ENCODE results near the gene CDC20. TPM values are rescaled to one million over a fixed set of nuclear protein-coding genes. Genes with fewer than 3 reads are reported as not detected.

The CDC20 gene
- polyA plus RNA-seq, 1 of the 3 experiments (the other 2 are of a cell fraction) = 82.7 TPM

DNA sequence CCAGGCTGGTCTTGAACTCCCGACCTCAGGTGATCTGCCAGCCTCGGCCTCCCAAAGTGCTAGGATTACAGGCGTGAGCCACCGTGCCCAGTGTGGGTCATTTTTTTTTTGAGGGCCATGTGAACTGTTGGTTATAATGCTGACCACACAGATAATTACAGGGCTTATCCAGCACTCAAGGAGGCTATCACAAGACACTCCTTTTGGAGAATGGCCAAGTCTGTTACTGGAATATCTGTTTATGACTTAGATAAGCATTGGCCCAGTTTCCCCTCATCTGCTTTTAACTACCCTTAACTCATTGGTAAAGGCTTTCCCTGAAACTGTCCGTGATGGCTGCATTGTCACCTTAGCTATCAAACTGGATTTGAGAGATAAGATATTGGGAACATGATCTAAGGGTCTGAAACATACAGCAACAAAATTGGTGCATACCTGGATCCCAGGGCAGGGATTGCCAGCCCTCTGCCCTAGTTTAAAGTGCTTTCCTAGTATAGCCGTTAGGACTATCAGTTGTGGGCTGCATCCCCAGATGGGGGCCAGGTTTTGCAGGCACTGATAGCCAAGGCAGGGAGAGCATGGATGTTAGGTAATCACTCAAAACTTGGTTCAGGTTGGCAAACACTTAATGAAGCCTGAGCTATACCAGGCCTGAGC lies 46.6 kb downstream of the CDC20 start (continued):
- TF ChIP-seq NFIC (IDR thresholded peaks at IDR 0.05; ENCODE audit: borderline replicate concordance) (no peak), EP300 (IDR thresholded peaks at IDR 0.05; ENCODE audit: borderline replicate concordance in 1 of 2, low read depth in 1 of 2, low read length in 1 of 2) (no peak)

DNA sequence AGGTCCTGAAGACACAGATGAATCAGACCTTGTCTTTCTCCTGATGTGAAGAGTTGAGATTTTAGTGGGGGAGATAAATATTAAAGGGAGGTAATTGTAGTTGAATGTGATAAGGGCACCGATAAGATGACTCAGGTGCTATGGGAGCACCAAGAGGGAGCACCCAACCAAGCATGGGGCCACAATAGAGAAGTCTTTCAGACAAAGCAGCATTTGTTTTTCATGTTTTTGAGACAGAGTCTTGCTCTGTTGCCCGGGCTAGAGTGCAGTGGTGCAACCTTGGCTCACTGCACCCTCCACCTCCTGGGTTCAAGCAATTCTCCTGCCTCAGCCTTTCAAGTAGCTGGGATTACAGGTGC lies 47.1 kb downstream of the CDC20 start:
- ChIA-PET CTCF (interaction anchor here (1.0 to 1.3 kb wide), 3 partner anchors 9 to 179 kb away, joined by 3 to 5 read pairs (median 3); no protein-coding TSS in a partner anchor), POLR2A (no interaction called here)
- H4K20me1 ChIP-seq (ENCODE audit: insufficient read depth) = no peaks in the 10 kb centered on the region
- no peak overlapping the region for H2AFZ ChIP-seq (ENCODE audit: low read depth)
- TF ChIP-seq, protein P1, sequence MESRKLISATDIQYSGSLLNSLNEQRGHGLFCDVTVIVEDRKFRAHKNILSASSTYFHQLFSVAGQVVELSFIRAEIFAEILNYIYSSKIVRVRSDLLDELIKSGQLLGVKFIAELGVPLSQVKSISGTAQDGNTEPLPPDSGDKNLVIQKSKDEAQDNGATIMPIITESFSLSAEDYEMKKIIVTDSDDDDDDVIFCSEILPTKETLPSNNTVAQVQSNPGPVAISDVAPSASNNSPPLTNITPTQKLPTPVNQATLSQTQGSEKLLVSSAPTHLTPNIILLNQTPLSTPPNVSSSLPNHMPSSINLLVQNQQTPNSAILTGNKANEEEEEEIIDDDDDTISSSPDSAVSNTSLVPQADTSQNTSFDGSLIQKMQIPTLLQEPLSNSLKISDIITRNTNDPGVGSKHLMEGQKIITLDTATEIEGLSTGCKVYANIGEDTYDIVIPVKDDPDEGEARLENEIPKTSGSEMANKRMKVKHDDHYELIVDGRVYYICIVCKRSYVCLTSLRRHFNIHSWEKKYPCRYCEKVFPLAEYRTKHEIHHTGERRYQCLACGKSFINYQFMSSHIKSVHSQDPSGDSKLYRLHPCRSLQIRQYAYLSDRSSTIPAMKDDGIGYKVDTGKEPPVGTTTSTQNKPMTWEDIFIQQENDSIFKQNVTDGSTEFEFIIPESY (IDR thresholded peaks at IDR 0.05; ENCODE audit: borderline replicate concordance, low read depth) = no peak
- TF ChIP-seq, protein P2, sequence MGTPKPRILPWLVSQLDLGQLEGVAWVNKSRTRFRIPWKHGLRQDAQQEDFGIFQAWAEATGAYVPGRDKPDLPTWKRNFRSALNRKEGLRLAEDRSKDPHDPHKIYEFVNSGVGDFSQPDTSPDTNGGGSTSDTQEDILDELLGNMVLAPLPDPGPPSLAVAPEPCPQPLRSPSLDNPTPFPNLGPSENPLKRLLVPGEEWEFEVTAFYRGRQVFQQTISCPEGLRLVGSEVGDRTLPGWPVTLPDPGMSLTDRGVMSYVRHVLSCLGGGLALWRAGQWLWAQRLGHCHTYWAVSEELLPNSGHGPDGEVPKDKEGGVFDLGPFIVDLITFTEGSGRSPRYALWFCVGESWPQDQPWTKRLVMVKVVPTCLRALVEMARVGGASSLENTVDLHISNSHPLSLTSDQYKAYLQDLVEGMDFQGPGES (IDR thresholded peaks at IDR 0.05; ENCODE audit: low read depth, low read length) = no peak
- TF ChIP-seq NFIC (IDR thresholded peaks at IDR 0.05; ENCODE audit: borderline replicate concordance) (no peak), EP300 (IDR thresholded peaks at IDR 0.05; ENCODE audit: borderline replicate concordance in 1 of 2, low read depth in 1 of 2, low read length in 1 of 2) (no peak)
- TF ChIP-seq, protein P3, sequence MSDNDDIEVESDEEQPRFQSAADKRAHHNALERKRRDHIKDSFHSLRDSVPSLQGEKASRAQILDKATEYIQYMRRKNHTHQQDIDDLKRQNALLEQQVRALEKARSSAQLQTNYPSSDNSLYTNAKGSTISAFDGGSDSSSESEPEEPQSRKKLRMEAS (IDR thresholded peaks at IDR 0.05; ENCODE audit: low read depth) = no peak
- 92% methylated on average over 2 of the region's 2 CpGs for WGBS (ENCODE audit: low lambda C conversion rate)
- H3K4me3 ChIP-seq (ENCODE audit: low read depth in 2 of 2, low read length in 1 of 2) = no peak overlapping the region
- H3K4me2 ChIP-seq = no peak overlapping the region
- H3K9me3 ChIP-seq = no peaks in the 10 kb centered on the region
- peaks cover 0 to 7% of the 10 kb centered on the region in 2 experiments; a peak in 1 of 4 replicates for H3K4me1 ChIP-seq (ENCODE audit: control insufficient read depth in 1 of 2, insufficient read depth in 2 of 2, low read depth in 1 of 2, low read length in 1 of 2)
- H3K9me2 ChIP-seq = no peaks in the 10 kb centered on the region
- H3K27ac ChIP-seq (ENCODE audit: low read depth in 2 of 2, low read length in 1 of 2) = no peak overlapping the region
- peaks cover 40 to 57% of the 10 kb centered on the region in 2 experiments for H3K36me3 ChIP-seq (replicated peaks in 1 of 2; ENCODE audit: control insufficient read depth in 1 of 2, insufficient read depth in 2 of 2, low read length in 1 of 2)
- H3F3A ChIP-seq (replicated peaks; ENCODE audit: insufficient read depth) = no peaks in the 10 kb centered on the region
- no peak overlapping the region for H3K9ac ChIP-seq
- no peak for DNase-seq
- H3K79me2 ChIP-seq (ENCODE audit: insufficient read depth) = peaks cover 4% of the 10 kb centered on the region; the same call in 1 of the 2 replicates
- H3K27me3 ChIP-seq (ENCODE audit: insufficient read depth) = no peaks in the 10 kb centered on the region

DNA sequence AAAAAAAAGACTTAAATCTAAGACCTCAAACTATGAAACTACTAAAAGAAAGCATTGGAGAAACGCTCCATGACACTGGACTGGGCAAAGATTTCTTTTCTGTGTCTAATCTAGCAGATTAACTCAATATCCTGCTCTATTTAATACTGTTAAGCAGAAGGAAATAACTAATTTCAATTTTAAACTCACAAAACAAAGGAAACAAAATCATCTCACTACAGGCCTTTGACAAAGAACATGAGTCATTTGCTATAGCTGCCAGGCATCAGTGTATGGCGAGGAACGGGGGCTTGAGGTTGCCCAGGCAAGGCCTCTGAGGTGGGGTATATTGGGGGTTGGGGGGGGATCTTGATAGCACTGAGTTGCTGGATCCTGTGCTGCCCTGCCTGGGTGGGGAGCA lies 51.8 kb downstream of the CDC20 start:
- no peak overlapping the region for H3K4me3 ChIP-seq (ENCODE audit: low read depth in 2 of 2, low read length in 1 of 2)
- peaks cover 0 to 1% of the 10 kb centered on the region in 2 experiments; a peak in 1 of 4 replicates for H3K4me1 ChIP-seq (ENCODE audit: control insufficient read depth in 1 of 2, insufficient read depth in 2 of 2, low read depth in 1 of 2, low read length in 1 of 2)
- ChIA-PET POLR2A (no interaction called here), CTCF (interaction anchor here (5.6 kb wide), 1 partner anchor 183 kb away, joined by 134 read pairs; no protein-coding TSS in a partner anchor)
- no peak for DNase-seq
- H3K9ac ChIP-seq = no peak overlapping the region
- no peak overlapping the region for H2AFZ ChIP-seq (ENCODE audit: low read depth)
- 94% methylated on average over 3 of the region's 3 CpGs for WGBS (ENCODE audit: low lambda C conversion rate)
- H3K36me3 ChIP-seq (replicated peaks in 1 of 2; ENCODE audit: control insufficient read depth in 1 of 2, insufficient read depth in 2 of 2, low read length in 1 of 2) = peaks cover 24 to 46% of the 10 kb centered on the region in 2 experiments
- H3K4me2 ChIP-seq = no peak overlapping the region
- H3K9me3 ChIP-seq = no peaks in the 10 kb centered on the region
- H3K9me2 ChIP-seq = no peaks in the 10 kb centered on the region
- peaks cover 6% of the 10 kb centered on the region for H3F3A ChIP-seq (replicated peaks; ENCODE audit: insufficient read depth)
- no peaks in the 10 kb centered on the region for H3K79me2 ChIP-seq (ENCODE audit: insufficient read depth)
- no peak overlapping the region for H3K27ac ChIP-seq (ENCODE audit: low read depth in 2 of 2, low read length in 1 of 2)
- H4K20me1 ChIP-seq (ENCODE audit: insufficient read depth) = no peaks in the 10 kb centered on the region
- H3K27me3 ChIP-seq (ENCODE audit: insufficient read depth) = no peaks in the 10 kb centered on the region
- TF ChIP-seq SMC3 (IDR thresholded peaks at IDR 0.05; ENCODE audit: low read depth, low read length) (no peak), NFIC (IDR thresholded peaks at IDR 0.05; ENCODE audit: borderline replicate concordance) (no peak), ELF1 (IDR thresholded peaks at IDR 0.05) (no peak), SIN3A (IDR thresholded peaks at IDR 0.05; ENCODE audit: borderline replicate concordance, low read depth, low read length) (no peak), FOSL2 (IDR thresholded peaks at IDR 0.05; ENCODE audit: borderline replicate concordance, low read depth) (no peak), TEAD4 (IDR thresholded peaks at IDR 0.05; ENCODE audit: borderline replicate concordance, insufficient read depth) (no peak), TAF1 (IDR thresholded peaks at IDR 0.05; ENCODE audit: borderline replicate concordance, low read depth, low read length) (no peak), GATA2 (CRISPR knock-in tag; IDR thresholded peaks at IDR 0.05) (no peak), JUND (IDR thresholded peaks at IDR 0.05) (no peak), YY1 (IDR thresholded peaks at IDR 0.05; ENCODE audit: low read depth) (no peak), POLR2AphosphoS5 (IDR thresholded peaks at IDR 0.05; ENCODE audit: low read depth, low read length) (no peak), FOXM1 (IDR thresholded peaks at IDR 0.05; ENCODE audit: low read depth) (no peak), CHD2 (IDR thresholded peaks at IDR 0.05; ENCODE audit: low read length, partially characterized antibody) (no peak), FOXJ3 (CRISPR knock-in tag; IDR thresholded peaks at IDR 0.05) (no peak)
- TF ChIP-seq, protein P4, sequence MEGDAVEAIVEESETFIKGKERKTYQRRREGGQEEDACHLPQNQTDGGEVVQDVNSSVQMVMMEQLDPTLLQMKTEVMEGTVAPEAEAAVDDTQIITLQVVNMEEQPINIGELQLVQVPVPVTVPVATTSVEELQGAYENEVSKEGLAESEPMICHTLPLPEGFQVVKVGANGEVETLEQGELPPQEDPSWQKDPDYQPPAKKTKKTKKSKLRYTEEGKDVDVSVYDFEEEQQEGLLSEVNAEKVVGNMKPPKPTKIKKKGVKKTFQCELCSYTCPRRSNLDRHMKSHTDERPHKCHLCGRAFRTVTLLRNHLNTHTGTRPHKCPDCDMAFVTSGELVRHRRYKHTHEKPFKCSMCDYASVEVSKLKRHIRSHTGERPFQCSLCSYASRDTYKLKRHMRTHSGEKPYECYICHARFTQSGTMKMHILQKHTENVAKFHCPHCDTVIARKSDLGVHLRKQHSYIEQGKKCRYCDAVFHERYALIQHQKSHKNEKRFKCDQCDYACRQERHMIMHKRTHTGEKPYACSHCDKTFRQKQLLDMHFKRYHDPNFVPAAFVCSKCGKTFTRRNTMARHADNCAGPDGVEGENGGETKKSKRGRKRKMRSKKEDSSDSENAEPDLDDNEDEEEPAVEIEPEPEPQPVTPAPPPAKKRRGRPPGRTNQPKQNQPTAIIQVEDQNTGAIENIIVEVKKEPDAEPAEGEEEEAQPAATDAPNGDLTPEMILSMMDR (IDR thresholded peaks at IDR 0.05) = no peak
- TF ChIP-seq, protein P5, sequence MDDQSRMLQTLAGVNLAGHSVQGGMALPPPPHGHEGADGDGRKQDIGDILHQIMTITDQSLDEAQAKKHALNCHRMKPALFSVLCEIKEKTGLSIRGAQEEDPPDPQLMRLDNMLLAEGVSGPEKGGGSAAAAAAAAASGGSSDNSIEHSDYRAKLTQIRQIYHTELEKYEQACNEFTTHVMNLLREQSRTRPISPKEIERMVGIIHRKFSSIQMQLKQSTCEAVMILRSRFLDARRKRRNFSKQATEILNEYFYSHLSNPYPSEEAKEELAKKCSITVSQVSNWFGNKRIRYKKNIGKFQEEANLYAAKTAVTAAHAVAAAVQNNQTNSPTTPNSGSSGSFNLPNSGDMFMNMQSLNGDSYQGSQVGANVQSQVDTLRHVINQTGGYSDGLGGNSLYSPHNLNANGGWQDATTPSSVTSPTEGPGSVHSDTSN (IDR thresholded peaks at IDR 0.05) = no peak
